ENCODE measurements around the gene EXD3. TPM values are rescaled to one million over a fixed set of nuclear protein-coding genes. Genes with fewer than 3 reads are reported as not detected.

Gene EXD3
- total and polyA plus RNA-seq, 2 of the 4 experiments (the other 2 are of a cell fraction), result 1.1 to 7.4 TPM

- no peak overlapping the region for H2BK15ac ChIP-seq (ENCODE audit: low read depth, low read length)
- no peak overlapping the region for H3K56ac ChIP-seq (ENCODE audit: extremely low read depth, insufficient read depth, low read length)
- no peak overlapping the region for H2BK20ac ChIP-seq (ENCODE audit: low read depth, low read length)
- no peak overlapping the region for H4K8ac ChIP-seq (ENCODE audit: low read depth in 2 of 2, low read length in 2 of 2)
- H3K36me3 ChIP-seq (ENCODE audit: control insufficient read depth, insufficient read depth, low read length), result peaks cover 41% of the 10 kb centered on the region
- H3K18ac ChIP-seq (ENCODE audit: low read depth, low read length), result no peak overlapping the region
- 92% methylated on average over 30 of the region's 39 CpGs; no CpG with 5 or more reads in 1 of the 2 experiments for WGBS, 2 experiments (ENCODE audit: extremely low coverage in 2 of 2, insufficient read length in 1 of 2)
- no peak overlapping the region for H3K4me3 ChIP-seq (ENCODE audit: insufficient read depth, low read depth, low read length)
- H3K4me2 ChIP-seq (ENCODE audit: low read depth, low read length), result no peak overlapping the region
- no peak overlapping the region for H4K91ac ChIP-seq (ENCODE audit: insufficient read depth, low read depth, low read length)
- no peak overlapping the region for H3K9ac ChIP-seq (ENCODE audit: low read depth, low read length)
- peaks cover 29% of the 10 kb centered on the region for H4K20me1 ChIP-seq (ENCODE audit: insufficient read depth, low read length)
- H3K79me1 ChIP-seq (ENCODE audit: low read depth in 1 of 2, low read length in 2 of 2), result peaks cover 13 to 73% of the 10 kb centered on the region in 2 experiments
- H2BK120ac ChIP-seq (ENCODE audit: low read depth, low read length), result no peak overlapping the region
- dilution Hi-C loops (cut with HindIII; ENCODE audit: low sequenced_read_pairs, unreplicated experiment) (no loop called here), intact Hi-C loops (cut with micrococcal nuclease) (no loop called here), in situ Hi-C loops (cut with MboI; ENCODE audit: low sequenced_read_pairs) (no loop called here)
- H3K14ac ChIP-seq (replicated peaks; ENCODE audit: low read depth, low read length), result no peak overlapping the region
- DNase-seq (no peak), ATAC-seq (ENCODE audit: low read depth) (no peak)
- peaks cover 14% of the 10 kb centered on the region for H3K9me1 ChIP-seq (ENCODE audit: insufficient read depth, low read length)
- CTCF ChIA-PET, result no interaction called here
- no peak overlapping the region for H2AK9ac ChIP-seq (replicated peaks; ENCODE audit: low read depth, low read length, poor library complexity)
- no peaks in the 10 kb centered on the region for H3K27me3 ChIP-seq (ENCODE audit: control insufficient read depth, insufficient read depth, low read length)
- no TSS peak for BruUV-seq (replicated peaks)
- no peak overlapping the region for H3K27ac ChIP-seq (ENCODE audit: insufficient read depth, low read length)
- no peak overlapping the region for H3K4ac ChIP-seq (ENCODE audit: low read depth, low read length)
- POLR2A ChIA-PET (ENCODE audit: unreplicated experiment), result no interaction called here
- no peak overlapping the region for H3K23ac ChIP-seq (ENCODE audit: low read depth, low read length)
- TF ChIP-seq RCOR1 (IDR thresholded peaks at IDR 0.05; ENCODE audit: insufficient replicate concordance, low read length) (no peak), NFE2L2 (IDR thresholded peaks at IDR 0.05; ENCODE audit: low read depth, low read length) (no peak), RFX5 (IDR thresholded peaks at IDR 0.05; ENCODE audit: low read depth, low read length) (no peak)
- no peak overlapping the region for H4K5ac ChIP-seq (ENCODE audit: low read depth, low read length)
- no peak overlapping the region for H2AFZ ChIP-seq (replicated peaks; ENCODE audit: low read length, poor library complexity)
- no peaks in the 10 kb centered on the region for H3K9me3 ChIP-seq (ENCODE audit: control insufficient read depth, insufficient read depth, low read length)
- peaks cover 21% of the 10 kb centered on the region for H3K4me1 ChIP-seq (ENCODE audit: control insufficient read depth, insufficient read depth, low read length)
- no peak overlapping the region for H2BK5ac ChIP-seq (ENCODE audit: low read depth, low read length, poor library complexity, severe bottlenecking)
- no peak overlapping the region for H2AK5ac ChIP-seq (ENCODE audit: low read depth, low read length)
Measured at GRCh38 chr9:137272241-137273094, 150.5 kb downstream of the EXD3 start.

Measured in IMR-90 (cell line).